GM12873 (cell line): ENCODE measurements around the gene SCIN.

Source experiments
- CTCF ChIP-seq: IDR thresholded peaks from 2 replicates; pipeline ENCODE4 v1.5.1; 2012; ENCODE audit warnings: low read depth, mild to moderate bottlenecking, moderate library complexity, low read length, control low read depth; ENCODE audit not compliant: insufficient read depth; ENCODE audit errors: missing control alignments

Gene SCIN

GRCh38 chr7:12570534-12571461 is at the start of gene SCIN:
Gene SCIN (plus strand): TSS chr7:12570720. CDS start chr7:12570787, 67 bp downstream.
- TF ChIP-seq CTCF = no peak

- TF ChIP-seq CTCF = peak; percentile 49
Measured at GRCh38 chr7:12524794-12525386, 45.6 kb upstream of the SCIN start.

- no peak for TF ChIP-seq CTCF
Measured at GRCh38 chr7:12529971-12530710, 40.4 kb upstream of the SCIN start.

- no peak for TF ChIP-seq CTCF
Measured at GRCh38 chr7:12531784-12532183, 38.7 kb upstream of the SCIN start.

GRCh38 chr7:12534046-12534445 is 36.5 kb upstream of the SCIN start:
- no peak for TF ChIP-seq CTCF

GRCh38 chr7:12539681-12540080 is 30.8 kb upstream of the SCIN start:
- TF ChIP-seq CTCF = no peak

- no peak for TF ChIP-seq CTCF
Measured at GRCh38 chr7:12540850-12541249, 29.7 kb upstream of the SCIN start.
